ENCODE measurements around the gene PRR7.

The PRR7 gene

GRCh38 chr5:177491983-177492746, 45.6 kb downstream of the PRR7 start:
- H3K27ac ChIP-seq (ENCODE audit: low read depth, low read length), result peak overlapping the region; percentile 53
- no peaks in the 10 kb centered on the region for H3K27me3 ChIP-seq (ENCODE audit: control insufficient read depth, insufficient read depth, low read length)
- peaks cover 67% of the 10 kb centered on the region for H3K36me3 ChIP-seq (ENCODE audit: control insufficient read depth, insufficient read depth, low read length)
- H3K9ac ChIP-seq (ENCODE audit: low read depth, low read length), result no peak overlapping the region
- peaks cover 28% of the 10 kb centered on the region for H3K4me1 ChIP-seq (ENCODE audit: control insufficient read depth, insufficient read depth, low read length)
- H3K9me3 ChIP-seq (ENCODE audit: control insufficient read depth, insufficient read depth, low read length), result no peaks in the 10 kb centered on the region
- H3K4me3 ChIP-seq (ENCODE audit: low read depth, low read length), result no peak overlapping the region

DNA sequence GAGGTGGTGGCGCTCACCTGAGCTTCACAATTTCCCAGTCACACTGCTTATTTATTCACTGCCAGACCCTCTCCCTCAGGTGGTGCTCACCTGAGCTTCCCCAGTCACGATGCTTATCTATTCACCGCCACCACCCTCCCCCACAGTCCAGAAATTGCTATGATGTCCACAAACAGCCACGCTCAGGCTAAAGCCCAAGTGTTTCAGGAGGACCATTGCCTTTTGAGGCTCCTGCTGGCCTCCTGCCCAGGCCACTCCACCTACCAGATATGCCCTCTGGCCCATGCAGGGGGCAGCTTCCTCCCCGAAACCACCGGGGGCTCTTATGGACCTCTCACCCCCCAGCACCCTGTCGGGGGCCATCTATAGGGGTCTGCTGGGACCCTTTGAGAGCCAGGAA, 46.2 kb downstream of the PRR7 start:
- Histone ChIP-seq H3K9ac (ENCODE audit: low read depth, low read length) (no peak overlapping the region), H3K4me3 (ENCODE audit: low read depth, low read length) (no peak overlapping the region), H3K27me3 (ENCODE audit: control insufficient read depth, insufficient read depth, low read length) (no peaks in the 10 kb centered on the region), H3K36me3 (ENCODE audit: control insufficient read depth, insufficient read depth, low read length) (peaks cover 60% of the 10 kb centered on the region), H3K4me1 (ENCODE audit: control insufficient read depth, insufficient read depth, low read length) (peaks cover 28% of the 10 kb centered on the region), H3K9me3 (ENCODE audit: control insufficient read depth, insufficient read depth, low read length) (no peaks in the 10 kb centered on the region), H3K27ac (ENCODE audit: low read depth, low read length) (peak overlapping the region; percentile 29)

DNA sequence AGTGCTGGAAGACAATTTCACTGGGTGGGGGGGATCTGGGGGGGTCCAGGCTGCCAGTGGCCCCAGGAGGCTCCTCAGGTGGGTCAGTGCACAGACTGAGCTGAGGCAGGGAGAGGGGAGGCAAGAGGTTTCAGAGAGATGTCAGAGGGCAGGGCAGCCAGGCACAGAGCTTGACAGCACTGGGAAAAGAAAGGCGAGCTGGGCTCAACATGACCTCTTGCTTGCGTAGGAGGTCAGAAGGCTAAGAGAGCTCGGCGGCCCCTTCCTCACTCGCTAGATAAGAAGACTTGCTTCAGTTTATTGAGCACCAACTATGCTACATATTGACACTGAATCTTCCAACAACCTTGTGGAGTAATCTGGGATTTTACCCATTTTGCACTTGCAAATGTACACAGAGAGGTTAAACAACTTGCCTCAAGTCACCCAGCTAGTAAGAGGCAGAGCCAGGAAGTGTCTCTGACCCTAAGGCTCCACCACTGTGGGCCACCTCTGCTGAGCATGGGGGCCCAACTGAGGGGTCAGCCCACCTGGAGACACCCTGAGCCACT, 47.3 kb downstream of the PRR7 start:
- Histone ChIP-seq H3K9me3 (ENCODE audit: control insufficient read depth, insufficient read depth, low read length) (no peaks in the 10 kb centered on the region), H3K36me3 (ENCODE audit: control insufficient read depth, insufficient read depth, low read length) (peaks cover 51% of the 10 kb centered on the region), H3K27ac (ENCODE audit: low read depth, low read length) (peak overlapping the region; percentile 98), H3K27me3 (ENCODE audit: control insufficient read depth, insufficient read depth, low read length) (peaks cover 7% of the 10 kb centered on the region), H3K4me3 (ENCODE audit: low read depth, low read length) (no peak overlapping the region), H3K4me1 (ENCODE audit: control insufficient read depth, insufficient read depth, low read length) (peaks cover 34% of the 10 kb centered on the region), H3K9ac (ENCODE audit: low read depth, low read length) (no peak overlapping the region)

GRCh38 chr5:177494346-177495195, 48.0 kb downstream of the PRR7 start:
- Histone ChIP-seq H3K27me3 (ENCODE audit: control insufficient read depth, insufficient read depth, low read length) (peaks cover 12% of the 10 kb centered on the region), H3K9ac (ENCODE audit: low read depth, low read length) (no peak overlapping the region), H3K36me3 (ENCODE audit: control insufficient read depth, insufficient read depth, low read length) (peaks cover 45% of the 10 kb centered on the region), H3K9me3 (ENCODE audit: control insufficient read depth, insufficient read depth, low read length) (no peaks in the 10 kb centered on the region), H3K27ac (ENCODE audit: low read depth, low read length) (peak overlapping the region; percentile 98), H3K4me3 (ENCODE audit: low read depth, low read length) (no peak overlapping the region), H3K4me1 (ENCODE audit: control insufficient read depth, insufficient read depth, low read length) (peaks cover 34% of the 10 kb centered on the region)

GRCh38 chr5:177495243-177496060, 48.8 kb downstream of the PRR7 start:
- Histone ChIP-seq H3K4me1 (ENCODE audit: control insufficient read depth, insufficient read depth, low read length) (peaks cover 34% of the 10 kb centered on the region), H3K4me3 (ENCODE audit: low read depth, low read length) (peak overlapping the region; percentile 70), H3K36me3 (ENCODE audit: control insufficient read depth, insufficient read depth, low read length) (peaks cover 36% of the 10 kb centered on the region), H3K9ac (ENCODE audit: low read depth, low read length) (peak overlapping the region; percentile 93; the same call in 1 of the 2 replicates), H3K9me3 (ENCODE audit: control insufficient read depth, insufficient read depth, low read length) (no peaks in the 10 kb centered on the region), H3K27ac (ENCODE audit: low read depth, low read length) (peak overlapping the region; percentile 98), H3K27me3 (ENCODE audit: control insufficient read depth, insufficient read depth, low read length) (peaks cover 16% of the 10 kb centered on the region)

DNA sequence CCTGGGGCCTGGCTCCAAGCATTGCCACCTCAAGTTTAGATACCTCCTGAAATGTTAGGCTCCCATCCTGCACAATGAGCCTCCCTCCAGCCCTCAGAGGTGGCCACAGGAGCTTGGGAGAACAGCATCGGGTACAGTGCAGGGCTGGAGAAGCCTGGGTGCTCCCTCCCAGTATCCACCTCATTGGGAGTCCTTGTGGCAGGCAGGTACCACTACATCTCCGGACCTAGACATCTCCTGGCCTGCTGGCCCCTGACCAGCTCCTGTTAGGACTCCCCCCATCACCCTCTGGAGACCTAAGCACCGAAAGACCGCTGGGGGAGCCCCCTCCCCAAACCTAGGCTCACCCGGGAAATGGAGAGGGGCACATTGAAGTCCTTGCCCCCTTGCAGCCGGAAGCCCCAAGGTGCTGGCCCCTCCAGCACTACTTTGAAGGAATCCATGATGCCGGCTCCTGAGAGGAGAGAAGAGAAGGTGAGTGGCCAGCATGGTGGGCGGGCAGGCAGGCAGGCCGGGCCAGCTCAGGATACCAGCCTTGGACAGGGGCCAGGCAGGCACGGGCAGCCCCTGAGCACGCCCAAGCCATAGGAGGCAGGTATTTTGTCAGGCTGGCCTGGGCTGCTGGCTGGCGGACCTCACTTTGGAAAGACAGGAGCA, 49.6 kb downstream of the PRR7 start:
- H3K27me3 ChIP-seq (ENCODE audit: control insufficient read depth, insufficient read depth, low read length), result peaks cover 16% of the 10 kb centered on the region
- peak overlapping the region; percentile 98 for H3K27ac ChIP-seq (ENCODE audit: low read depth, low read length)
- no peaks in the 10 kb centered on the region for H3K9me3 ChIP-seq (ENCODE audit: control insufficient read depth, insufficient read depth, low read length)
- peak overlapping the region; percentile 70 for H3K4me3 ChIP-seq (ENCODE audit: low read depth, low read length)
- H3K4me1 ChIP-seq (ENCODE audit: control insufficient read depth, insufficient read depth, low read length), result peaks cover 38% of the 10 kb centered on the region
- H3K36me3 ChIP-seq (ENCODE audit: control insufficient read depth, insufficient read depth, low read length), result peaks cover 29% of the 10 kb centered on the region
- H3K9ac ChIP-seq (ENCODE audit: low read depth, low read length), result peak overlapping the region; percentile 93

DNA sequence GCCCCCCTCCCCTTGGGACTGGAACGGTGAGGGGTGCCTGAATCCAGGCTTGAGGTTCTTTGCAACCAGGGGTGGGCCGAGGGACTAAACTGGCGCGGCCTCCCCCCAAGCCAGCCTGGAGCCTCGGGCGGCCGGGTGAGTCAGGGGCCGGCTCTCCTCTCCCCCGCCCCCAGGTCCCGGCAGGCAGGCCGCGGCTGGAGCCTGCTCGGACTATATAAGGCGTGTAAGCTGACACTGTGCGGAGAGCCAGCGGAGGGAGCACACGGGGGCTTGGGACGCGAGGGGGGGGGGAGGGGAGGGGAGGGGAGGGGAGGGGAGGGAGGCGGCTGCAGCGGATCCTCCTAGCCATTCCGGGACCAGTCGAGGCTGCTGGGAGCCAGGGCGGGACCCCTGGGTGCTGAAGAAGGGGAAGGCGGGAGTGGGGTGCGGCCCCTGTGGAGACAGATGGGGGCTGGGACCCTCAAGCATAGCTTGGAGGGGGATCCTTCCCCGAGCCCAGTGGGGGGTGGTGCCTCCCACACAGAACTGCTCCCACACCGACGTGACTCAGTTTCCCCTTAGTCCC, 50.2 kb downstream of the PRR7 start:
- peaks cover 28% of the 10 kb centered on the region for H3K36me3 ChIP-seq (ENCODE audit: control insufficient read depth, insufficient read depth, low read length)
- peak overlapping the region; percentile 93 for H3K9ac ChIP-seq (ENCODE audit: low read depth, low read length)
- H3K27ac ChIP-seq (ENCODE audit: low read depth, low read length), result peak overlapping the region; percentile 98
- H3K4me3 ChIP-seq (ENCODE audit: low read depth, low read length), result peak overlapping the region; percentile 74
- no peaks in the 10 kb centered on the region for H3K9me3 ChIP-seq (ENCODE audit: control insufficient read depth, insufficient read depth, low read length)
- peaks cover 16% of the 10 kb centered on the region for H3K27me3 ChIP-seq (ENCODE audit: control insufficient read depth, insufficient read depth, low read length)
- H3K4me1 ChIP-seq (ENCODE audit: control insufficient read depth, insufficient read depth, low read length), result peaks cover 41% of the 10 kb centered on the region

DNA sequence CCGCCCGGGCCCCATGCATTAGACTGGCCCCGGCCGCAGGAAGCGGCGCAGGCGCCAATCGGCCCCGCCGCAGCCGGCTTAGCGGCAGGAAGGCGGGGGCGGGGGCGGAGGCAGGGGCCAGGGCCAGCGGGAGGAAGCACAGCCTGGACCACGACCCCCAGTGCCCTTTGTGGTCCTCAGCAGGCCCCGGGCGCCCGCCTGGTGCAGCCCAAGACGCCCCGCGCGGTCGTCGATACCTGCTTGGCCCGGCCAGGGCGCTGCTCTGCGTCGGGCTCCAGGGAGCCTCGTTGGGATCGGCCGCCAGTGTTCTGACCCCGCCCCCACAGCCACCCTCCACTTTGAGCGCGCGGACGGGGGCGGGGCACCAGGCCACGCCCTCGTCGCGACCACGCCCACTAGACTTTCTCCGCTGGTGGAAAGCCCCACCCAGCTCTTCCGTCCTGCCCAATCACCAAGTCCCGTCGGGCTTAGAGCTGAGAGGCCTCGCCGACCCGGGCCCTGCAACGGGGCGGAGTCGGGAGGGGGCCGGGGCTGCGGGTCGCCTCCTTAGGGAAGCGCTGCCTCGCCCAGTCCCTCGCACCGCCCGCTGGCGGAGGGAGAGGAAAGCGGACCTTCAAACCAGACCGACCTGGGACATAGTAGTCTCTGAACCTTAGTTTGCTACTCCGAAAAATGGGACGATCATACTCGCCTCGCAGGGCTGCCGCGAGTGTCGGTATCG, 50.8 kb downstream of the PRR7 start, which contains the start of gene PDLIM7:
Gene PDLIM7 (minus strand): TSS at position 313 of the 721 bp plus-strand sequence. CDS start 1,092 bp downstream, outside the sequence.
- Histone ChIP-seq H3K9ac (ENCODE audit: low read depth, low read length) (peak within 1 kb of the TSS; percentile 93), H3K4me3 (ENCODE audit: low read depth, low read length) (peak within 1 kb of the TSS; percentile 74), H3K4me1 (ENCODE audit: control insufficient read depth, insufficient read depth, low read length) (peaks cover 41% of the 10 kb centered on the region), H3K9me3 (ENCODE audit: control insufficient read depth, insufficient read depth, low read length) (no peaks in the 10 kb centered on the region), H3K27me3 (ENCODE audit: control insufficient read depth, insufficient read depth, low read length) (peaks cover 16% of the 10 kb centered on the region), H3K36me3 (ENCODE audit: control insufficient read depth, insufficient read depth, low read length) (peaks cover 23% of the 10 kb centered on the region), H3K27ac (ENCODE audit: low read depth, low read length) (peak within 1 kb of the TSS; percentile 98)

GRCh38 chr5:177498013-177498787, 51.6 kb downstream of the PRR7 start:
- peak overlapping the region; percentile 98 for H3K27ac ChIP-seq (ENCODE audit: low read depth, low read length)
- no peaks in the 10 kb centered on the region for H3K9me3 ChIP-seq (ENCODE audit: control insufficient read depth, insufficient read depth, low read length)
- H3K27me3 ChIP-seq (ENCODE audit: control insufficient read depth, insufficient read depth, low read length), result peaks cover 16% of the 10 kb centered on the region
- no peak overlapping the region; the same call in 1 of the 2 replicates for H3K9ac ChIP-seq (ENCODE audit: low read depth, low read length)
- H3K36me3 ChIP-seq (ENCODE audit: control insufficient read depth, insufficient read depth, low read length), result peaks cover 16% of the 10 kb centered on the region
- H3K4me3 ChIP-seq (ENCODE audit: low read depth, low read length), result peak overlapping the region; percentile 66
- H3K4me1 ChIP-seq (ENCODE audit: control insufficient read depth, insufficient read depth, low read length), result peaks cover 41% of the 10 kb centered on the region
